Activated T-helper 2 cell treated with anti-CD3 and anti-CD28 coated beads, Interferon-gamma antibody, Interleukin-2, Interleukin-4, amounts not matched to agents 10 μg/mL and 5 μg/mL and 100 μg/mL, durations not matched to agents 14 hours and 24 hours and 36 hours (primary cell): ENCODE results near the gene ECHDC1. TPM values are rescaled to one million over a fixed set of nuclear protein-coding genes. Genes with fewer than 3 reads are reported as not detected.
"Not testable (repeated sequence)": the region's sequence is repeated elsewhere in the genome, so short reads cannot be mapped to it uniquely, and the experiment has no call there.

Experiments
- DNase-seq: peaks from one replicate; pipeline ENCODE4 v3.0.0; 2021; ENCODE audit warnings: low spot score
- H3K27ac Mint-ChIP-seq: one replicate; pipeline ENCODE4 v1.8.0; 2021; ENCODE audit warnings: mixed read lengths
- H3K27me3 Mint-ChIP-seq: one replicate; pipeline ENCODE4 v1.8.0; 2021; ENCODE audit warnings: low read depth, mixed read lengths
- H3K36me3 Mint-ChIP-seq: one replicate; pipeline ENCODE4 v1.8.0; 2021; ENCODE audit warnings: low read depth, mixed read lengths
- H3K4me1 Mint-ChIP-seq: one replicate; pipeline ENCODE4 v1.8.0; 2021; ENCODE audit warnings: low read depth, mixed read lengths
- H3K4me3 Mint-ChIP-seq: one replicate; pipeline ENCODE4 v1.8.0; 2021; ENCODE audit warnings: low read depth, mild to moderate bottlenecking, moderate library complexity, mixed read lengths
- H3K9me3 Mint-ChIP-seq: one replicate; pipeline ENCODE4 v1.8.0; 2021; ENCODE audit warnings: mixed read lengths
- intact Hi-C: fragments of 100-400 bp; cut with micrococcal nuclease; formaldehyde crosslinking; loops from one replicate; pipeline ENCODE4 v1.15.1; 2023
- total RNA-seq: library from RNA; stranded (reverse); gene quantifications from 2 replicates; pipeline ENCODE4 v1.2.3, GENCODE V29; 2022

The ECHDC1 gene
- total RNA-seq: 60.9 and 61.6 TPM in 2 replicates

DNA sequence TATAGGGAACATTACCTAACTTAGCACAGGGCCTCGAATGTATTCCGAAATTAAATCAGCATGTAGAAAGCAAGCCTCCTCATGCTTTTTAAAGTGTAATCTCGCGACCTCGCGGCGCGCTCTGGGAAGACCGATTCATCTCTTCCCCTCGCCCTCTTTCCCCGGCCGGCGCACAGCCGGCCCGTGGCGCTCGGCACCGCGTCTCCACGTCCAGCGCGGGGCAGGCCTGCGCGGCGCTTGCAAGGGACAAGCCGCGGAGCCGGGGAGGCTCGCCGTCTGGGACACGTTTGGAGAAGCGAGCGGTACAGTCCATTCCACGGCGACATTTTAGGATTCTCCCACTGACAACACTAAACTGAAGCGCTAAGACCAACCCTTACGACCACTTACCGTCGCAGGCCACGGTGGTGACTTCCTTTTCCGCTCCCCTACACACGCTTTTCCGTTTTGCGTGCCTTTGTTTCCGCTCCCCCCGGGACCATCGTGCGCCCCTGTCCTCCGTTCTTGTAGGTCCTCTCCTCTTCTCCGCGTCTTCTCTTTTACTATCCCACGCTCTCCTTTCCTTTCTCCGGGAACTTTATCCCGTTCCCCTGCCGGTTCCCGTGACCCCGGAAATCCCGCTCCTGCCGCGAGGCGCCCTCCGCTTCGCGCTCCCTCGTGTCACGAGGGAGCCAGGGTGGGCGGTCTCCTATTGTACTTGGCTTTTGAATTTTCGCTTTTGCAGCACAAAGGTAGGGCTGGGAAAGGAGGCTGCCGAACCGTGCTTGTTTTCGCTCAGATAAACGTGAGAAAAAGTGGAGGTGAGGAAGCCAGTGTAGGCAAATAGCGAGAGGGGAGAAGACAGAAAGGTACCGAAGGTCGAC, at the start of gene ECHDC1:
Gene ECHDC1 (minus strand): TSS at position 664 of the 863 bp plus-strand sequence. CDS start 12,581 bp downstream, outside the sequence.
- Mint-ChIP-seq H3K27ac (no peak within 1 kb of the TSS), H3K4me3 (no peak within 1 kb of the TSS), H3K27me3 (no peaks in the 10 kb centered on the region), H3K36me3 (peaks cover 10% of the 10 kb centered on the region), H3K4me1 (peaks cover 19% of the 10 kb centered on the region), H3K9me3 (no peaks in the 10 kb centered on the region)
- intact Hi-C loops: loop anchor here (1.0 to 5.0 kb wide), 6 partner anchors 41 to 173 kb away; partner anchors contain the start of gene RNF146
- peak; percentile 65 for DNase-seq

GRCh38 chr6:127392301-127392700, 48.9 kb upstream of the ECHDC1 start:
- H3K4me3 Mint-ChIP-seq: no peak overlapping the region

DNA sequence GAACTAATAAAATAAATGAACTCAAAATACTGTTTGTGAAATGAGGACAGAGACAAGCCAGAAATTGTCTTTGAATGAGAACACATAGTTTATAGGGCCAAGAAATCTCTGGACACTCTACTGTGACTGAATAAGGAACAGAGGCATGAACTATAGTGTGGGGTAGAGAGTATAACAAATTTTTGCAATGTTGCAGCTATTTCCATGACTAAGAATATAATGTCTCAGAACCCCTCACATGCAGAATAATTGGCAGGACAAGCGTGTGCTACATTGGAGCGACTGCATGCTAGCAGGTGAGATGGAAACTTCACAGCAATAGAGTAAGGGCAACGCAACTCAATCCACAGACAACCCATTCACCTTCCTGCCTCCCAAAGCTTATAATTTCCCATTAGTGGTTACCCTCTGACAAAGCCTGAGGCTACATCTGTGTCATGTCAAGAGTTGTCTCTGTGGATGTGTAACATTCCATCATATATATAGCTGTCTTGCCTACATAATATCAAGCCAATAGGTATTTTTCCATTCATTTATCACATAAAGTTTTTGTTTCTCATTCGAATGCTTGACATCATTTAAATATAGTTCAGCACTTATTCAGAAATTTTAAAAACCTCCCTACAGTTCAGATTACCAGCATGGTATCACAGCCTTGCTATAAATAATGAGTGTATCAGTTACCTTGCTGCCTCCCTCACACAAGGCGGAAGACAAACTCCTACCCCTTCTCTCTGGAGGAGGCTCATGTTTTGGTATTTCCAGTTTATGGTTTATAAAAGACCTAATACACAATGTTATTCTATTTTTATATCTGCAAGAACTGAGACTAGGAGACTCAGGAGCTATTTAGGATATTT, 47.9 kb upstream of the ECHDC1 start:
- no peak for DNase-seq
- H3K27ac Mint-ChIP-seq: no peak overlapping the region
- H3K27me3 Mint-ChIP-seq: peaks cover 5% of the 10 kb centered on the region
- H3K4me3 Mint-ChIP-seq: no peak overlapping the region
- H3K9me3 Mint-ChIP-seq: no peaks in the 10 kb centered on the region
- H3K4me1 Mint-ChIP-seq: no peaks in the 10 kb centered on the region
- no peaks in the 10 kb centered on the region for H3K36me3 Mint-ChIP-seq
- intact Hi-C loops: no loop called here

More at GRCh38 chr6:127392301-127392700, 48.9 kb upstream of the ECHDC1 start:
- Mint-ChIP-seq H3K36me3 (no peaks in the 10 kb centered on the region), H3K9me3 (no peaks in the 10 kb centered on the region), H3K4me1 (no peaks in the 10 kb centered on the region), H3K27ac (no peak overlapping the region), H3K27me3 (peaks cover 5% of the 10 kb centered on the region)
- DNase-seq: no peak
- intact Hi-C loops: no loop called here

- Mint-ChIP-seq H3K27me3 (peaks cover 5% of the 10 kb centered on the region), H3K4me3 (no peak overlapping the region), H3K4me1 (no peaks in the 10 kb centered on the region), H3K9me3 (no peaks in the 10 kb centered on the region), H3K27ac (no peak overlapping the region), H3K36me3 (no peaks in the 10 kb centered on the region)
- intact Hi-C loops: no loop called here
- DNase-seq: no peak
These were observed 46.3 kb upstream of the ECHDC1 start for GRCh38 chr6:127389706-127390105.

DNA sequence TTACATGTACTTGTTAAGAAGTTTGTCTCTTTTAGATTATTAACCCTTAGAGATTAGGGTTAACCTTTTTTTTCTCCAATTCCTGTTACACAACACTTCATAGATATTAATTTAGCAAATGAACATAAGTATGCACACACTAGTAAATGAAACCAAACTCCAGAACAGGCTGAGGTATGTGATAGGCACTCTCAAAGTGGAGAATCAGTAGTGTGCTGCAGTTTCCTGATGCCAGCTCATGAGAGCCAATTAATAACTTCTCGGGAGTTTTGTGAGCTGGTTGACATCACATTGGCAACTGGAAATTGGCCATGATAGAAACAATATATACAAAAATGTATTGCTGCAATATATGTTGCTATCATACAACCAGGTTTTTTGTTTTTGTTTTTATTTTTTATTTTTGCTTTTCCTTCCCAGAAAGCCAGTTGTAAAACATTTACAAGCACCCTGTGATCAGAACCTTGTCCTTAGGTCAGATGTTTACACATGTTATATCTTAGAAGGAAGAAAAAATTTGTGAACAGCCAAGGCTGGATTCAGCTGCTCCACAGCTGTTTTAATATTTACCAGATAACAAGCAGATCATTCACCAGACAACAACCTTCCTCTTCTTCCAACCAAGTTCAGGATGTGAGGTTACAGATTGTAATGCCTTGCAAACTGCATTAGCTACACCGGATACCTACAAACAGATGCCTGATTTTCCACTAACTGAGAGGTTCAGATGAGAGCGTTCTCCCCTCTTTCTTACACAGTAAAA, 42.4 kb upstream of the ECHDC1 start:
- H3K4me1 Mint-ChIP-seq: no peaks in the 10 kb centered on the region
- intact Hi-C loops: no loop called here
- no peak overlapping the region for H3K4me3 Mint-ChIP-seq
- no peak for DNase-seq
- H3K27ac Mint-ChIP-seq: no peak overlapping the region
- no peaks in the 10 kb centered on the region for H3K27me3 Mint-ChIP-seq
- H3K9me3 Mint-ChIP-seq: no peaks in the 10 kb centered on the region
- no peaks in the 10 kb centered on the region for H3K36me3 Mint-ChIP-seq

GRCh38 chr6:127384848-127385247, 41.4 kb upstream of the ECHDC1 start:
- H3K4me1 Mint-ChIP-seq, H3K27me3 Mint-ChIP-seq, DNase-seq, H3K27ac Mint-ChIP-seq, H3K4me3 Mint-ChIP-seq, intact Hi-C loops, H3K36me3 Mint-ChIP-seq, H3K9me3 Mint-ChIP-seq: not testable (repeated sequence)

DNA sequence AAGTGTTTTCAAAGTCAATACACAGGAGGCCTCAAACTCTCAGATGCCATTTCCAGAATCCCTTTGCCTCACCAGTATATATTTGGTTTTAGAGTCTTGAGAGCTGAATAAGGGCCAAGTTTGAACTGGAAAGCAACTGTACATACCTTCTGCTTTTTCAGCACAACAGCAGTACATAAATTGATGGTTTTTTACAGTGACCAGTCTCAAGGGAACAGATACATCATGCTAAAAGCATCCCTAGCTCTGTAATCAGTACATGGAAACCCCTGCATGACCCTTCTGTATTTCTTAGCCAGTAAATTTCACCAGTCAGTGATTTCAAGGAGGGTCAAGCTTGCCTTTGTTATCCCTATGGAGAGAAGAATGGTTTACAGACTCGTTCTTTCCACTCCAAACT, 40.6 kb upstream of the ECHDC1 start:
- H3K4me3 Mint-ChIP-seq: no peak overlapping the region

GRCh38 chr6:127382413-127382812, 39.0 kb upstream of the ECHDC1 start:
- Mint-ChIP-seq H3K27ac (no peak overlapping the region), H3K4me1 (no peaks in the 10 kb centered on the region), H3K4me3 (no peak overlapping the region), H3K27me3 (no peaks in the 10 kb centered on the region), H3K36me3 (no peaks in the 10 kb centered on the region), H3K9me3 (no peaks in the 10 kb centered on the region)
- intact Hi-C loops: no loop called here
- DNase-seq: no peak

More for the DNA sequence above, 40.6 kb upstream of the ECHDC1 start:
- H3K9me3 Mint-ChIP-seq: no peaks in the 10 kb centered on the region
- intact Hi-C loops: no loop called here
- H3K36me3 Mint-ChIP-seq: no peaks in the 10 kb centered on the region
- DNase-seq: no peak
- no peaks in the 10 kb centered on the region for H3K4me1 Mint-ChIP-seq
- H3K27ac Mint-ChIP-seq: no peak overlapping the region
- no peaks in the 10 kb centered on the region for H3K27me3 Mint-ChIP-seq

GRCh38 chr6:127381384-127381783, 38.0 kb upstream of the ECHDC1 start:
- Mint-ChIP-seq H3K36me3 (no peaks in the 10 kb centered on the region), H3K4me1 (no peaks in the 10 kb centered on the region), H3K9me3 (no peaks in the 10 kb centered on the region), H3K27ac (no peak overlapping the region), H3K4me3 (no peak overlapping the region), H3K27me3 (no peaks in the 10 kb centered on the region)
- no peak for DNase-seq
- intact Hi-C loops: no loop called here

- Mint-ChIP-seq H3K4me1 (no peaks in the 10 kb centered on the region), H3K36me3 (no peaks in the 10 kb centered on the region), H3K27ac (no peak overlapping the region), H3K4me3 (no peak overlapping the region), H3K27me3 (peaks cover under 1% of the 10 kb centered on the region), H3K9me3 (peaks cover 4% of the 10 kb centered on the region)
- intact Hi-C loops: no loop called here
- DNase-seq: no peak
These were observed 33.3 kb upstream of the ECHDC1 start for GRCh38 chr6:127376685-127377084.

- Mint-ChIP-seq H3K4me3 (no peak overlapping the region), H3K36me3 (no peaks in the 10 kb centered on the region), H3K27me3 (peaks cover 4% of the 10 kb centered on the region), H3K27ac (no peak overlapping the region), H3K4me1 (peaks cover 2% of the 10 kb centered on the region), H3K9me3 (peaks cover 18% of the 10 kb centered on the region)
- intact Hi-C loops: no loop called here
- no peak for DNase-seq
These were observed 23.6 kb upstream of the ECHDC1 start for GRCh38 chr6:127367023-127367375.

- intact Hi-C loops: no loop called here
- Mint-ChIP-seq H3K4me3 (no peak overlapping the region), H3K27ac (no peak overlapping the region), H3K36me3 (no peaks in the 10 kb centered on the region), H3K4me1 (peaks cover 2% of the 10 kb centered on the region), H3K27me3 (peaks cover 1% of the 10 kb centered on the region), H3K9me3 (peaks cover 12% of the 10 kb centered on the region)
- no peak for DNase-seq
These were observed 23.0 kb upstream of the ECHDC1 start for GRCh38 chr6:127366282-127367022.
